Measurements from ENCODE around the gene SNED1. TPM values are rescaled to one million over a fixed set of nuclear protein-coding genes. Genes with fewer than 3 reads are reported as not detected.

SNED1 gene
- total and polyA plus RNA-seq, 9 of the 15 experiments (the other 6 are each of a cell fraction or from before 2014, with no cell fraction given): 0.03 to 0.07 (median 0.05) TPM; not detected in 5

DNA sequence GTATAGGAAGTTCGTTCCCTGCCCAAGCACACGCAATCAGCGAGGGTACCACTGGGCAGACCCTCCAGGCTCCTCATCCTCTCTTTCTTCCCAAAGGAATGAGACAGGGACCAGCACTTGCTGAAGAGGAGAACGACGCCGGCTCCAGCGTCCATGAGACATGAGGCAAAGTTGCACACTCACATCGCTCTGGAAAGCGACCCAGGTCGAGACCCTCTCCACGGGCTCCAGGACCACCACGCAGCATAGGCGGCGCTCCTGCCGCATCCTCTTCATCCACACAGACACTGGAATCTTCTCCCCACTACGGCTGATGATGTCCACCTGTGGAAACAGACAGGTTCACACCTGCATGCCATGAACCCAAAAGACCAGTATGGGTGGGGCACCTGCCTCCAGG lies 140.1 kb downstream of the SNED1 start:
- Histone ChIP-seq H3K4me1 (replicated peaks in 1 of 2; ENCODE audit: control insufficient read depth in 2 of 2, insufficient read depth in 2 of 2, low read length in 2 of 2) (peaks cover 0 to 6% of the 10 kb centered on the region in 2 experiments; a peak in 1 of 5 replicates), H3K36me3 (ENCODE audit: control insufficient read depth, insufficient read depth, low read length) (peaks cover 34% of the 10 kb centered on the region; the same call in 1 of the 3 replicates), H3K27me3 (ENCODE audit: control insufficient read depth in 2 of 2, insufficient read depth in 2 of 2, low read length in 2 of 2) (no peaks in the 10 kb centered on the region), H3K9ac (ENCODE audit: insufficient read depth in 1 of 2, low read depth in 2 of 2, low read length in 2 of 2) (no peak overlapping the region), H3K9me1 (ENCODE audit: control insufficient read depth, insufficient read depth, low read length) (no peaks in the 10 kb centered on the region), H3K4me2 (ENCODE audit: insufficient read depth, low read length) (no peak overlapping the region), H3K79me2 (ENCODE audit: control insufficient read depth, insufficient read depth, low read length) (no peaks in the 10 kb centered on the region), H4K20me1 (replicated peaks; ENCODE audit: control insufficient read depth, insufficient read depth, low read length) (no peaks in the 10 kb centered on the region), H3K27ac (ENCODE audit: extremely low read depth, low read depth, low read length) (no peak overlapping the region), H3K9me3 (replicated peaks; ENCODE audit: control insufficient read depth, insufficient read depth, low read depth, low read length) (no peaks in the 10 kb centered on the region), H2AFZ (ENCODE audit: low read depth, low read length) (no peak overlapping the region), H3K4me3 (no peak overlapping the region)
- ChIA-PET POLR2A (interaction anchor here (0.7 to 1.2 kb wide), 2 partner anchors 12 to 95 kb away, joined by 3 to 4 read pairs; no protein-coding TSS in a partner anchor), CTCF (ENCODE audit: low intra/inter-chr PET ratio) (no interaction called here)
- TF ChIP-seq, protein P1, sequence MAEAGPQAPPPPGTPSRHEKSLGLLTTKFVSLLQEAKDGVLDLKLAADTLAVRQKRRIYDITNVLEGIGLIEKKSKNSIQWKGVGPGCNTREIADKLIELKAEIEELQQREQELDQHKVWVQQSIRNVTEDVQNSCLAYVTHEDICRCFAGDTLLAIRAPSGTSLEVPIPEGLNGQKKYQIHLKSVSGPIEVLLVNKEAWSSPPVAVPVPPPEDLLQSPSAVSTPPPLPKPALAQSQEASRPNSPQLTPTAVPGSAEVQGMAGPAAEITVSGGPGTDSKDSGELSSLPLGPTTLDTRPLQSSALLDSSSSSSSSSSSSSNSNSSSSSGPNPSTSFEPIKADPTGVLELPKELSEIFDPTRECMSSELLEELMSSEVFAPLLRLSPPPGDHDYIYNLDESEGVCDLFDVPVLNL (CRISPR knock-in tag; IDR thresholded peaks at IDR 0.05; ENCODE audit: low read depth): no peak
- TF ChIP-seq ZNF444 (CRISPR knock-in tag; IDR thresholded peaks at IDR 0.05) (no peak), DACH1 (IDR thresholded peaks at IDR 0.05; ENCODE audit: partially characterized antibody) (no peak), SMARCA4 (IDR thresholded peaks at IDR 0.05) (no peak), ZNF23 (CRISPR knock-in tag; IDR thresholded peaks at IDR 0.05) (no peak), SETDB1 (IDR thresholded peaks at IDR 0.05; ENCODE audit: low read length) (no peak), SRSF7 (optimal IDR thresholded peaks at IDR 0.05; ENCODE audit: low read depth, low read length) (no peak), TCF7 (IDR thresholded peaks at IDR 0.05; ENCODE audit: borderline replicate concordance) (no peak), IFI16 (CRISPR knock-in tag; IDR thresholded peaks at IDR 0.05) (no peak)
- TF ChIP-seq, protein P2, sequence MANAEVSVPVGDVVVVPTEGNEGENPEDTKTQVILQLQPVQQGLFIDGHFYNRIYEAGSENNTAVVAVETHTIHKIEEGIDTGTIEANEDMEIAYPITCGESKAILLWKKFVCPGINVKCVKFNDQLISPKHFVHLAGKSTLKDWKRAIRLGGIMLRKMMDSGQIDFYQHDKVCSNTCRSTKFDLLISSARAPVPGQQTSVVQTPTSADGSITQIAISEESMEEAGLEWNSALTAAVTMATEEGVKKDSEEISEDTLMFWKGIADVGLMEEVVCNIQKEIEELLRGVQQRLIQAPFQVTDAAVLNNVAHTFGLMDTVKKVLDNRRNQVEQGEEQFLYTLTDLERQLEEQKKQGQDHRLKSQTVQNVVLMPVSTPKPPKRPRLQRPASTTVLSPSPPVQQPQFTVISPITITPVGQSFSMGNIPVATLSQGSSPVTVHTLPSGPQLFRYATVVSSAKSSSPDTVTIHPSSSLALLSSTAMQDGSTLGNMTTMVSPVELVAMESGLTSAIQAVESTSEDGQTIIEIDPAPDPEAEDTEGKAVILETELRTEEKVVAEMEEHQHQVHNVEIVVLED (CRISPR knock-in tag; IDR thresholded peaks at IDR 0.05): no peak
- FAIRE-seq (no peak), DNase-seq (ENCODE audit: extremely low read depth in 1 of 4, low spot score in 3 of 4) (no peak), ATAC-seq (no peak)
- in situ Hi-C loops (cut with MboI): no loop called here
- intact Hi-C loops (cut with micrococcal nuclease): no loop called here
- BruUV-seq (replicated peaks): no TSS peak
- WGBS (ENCODE audit: insufficient coverage, low coverage, missing lambda C conversion rate): 89% methylated on average over 16 of the region's 16 CpGs
